GM12873 (cell line): ENCODE measurements around the gene CALY.

Source experiments
- CTCF ChIP-seq: IDR thresholded peaks from 2 replicates; pipeline ENCODE4 v1.5.1; 2012; ENCODE audit warnings: low read depth, mild to moderate bottlenecking, moderate library complexity, low read length, control low read depth; ENCODE audit not compliant: insufficient read depth; ENCODE audit errors: missing control alignments

CALY gene

DNA sequence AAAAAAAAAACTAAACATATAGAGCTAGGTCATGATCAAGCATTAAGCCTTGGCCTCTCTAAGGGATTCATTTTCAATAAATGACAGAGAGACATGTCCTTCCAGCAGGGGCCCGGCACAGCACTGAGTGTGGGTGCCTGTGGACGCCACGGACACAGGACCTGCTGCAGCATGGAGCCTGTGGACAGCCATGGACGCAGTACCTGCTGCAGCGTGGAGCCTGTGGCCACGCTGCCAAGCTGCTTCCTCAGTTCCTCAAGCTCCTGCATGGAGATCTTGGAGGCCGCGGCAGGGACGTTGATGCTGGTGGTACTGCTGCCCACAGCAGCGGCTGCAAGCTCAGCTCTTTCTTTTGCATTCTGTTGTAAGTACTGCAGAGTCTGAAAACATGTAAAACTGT lies 37.5 kb downstream of the CALY start:
- TF ChIP-seq CTCF = no peak

DNA sequence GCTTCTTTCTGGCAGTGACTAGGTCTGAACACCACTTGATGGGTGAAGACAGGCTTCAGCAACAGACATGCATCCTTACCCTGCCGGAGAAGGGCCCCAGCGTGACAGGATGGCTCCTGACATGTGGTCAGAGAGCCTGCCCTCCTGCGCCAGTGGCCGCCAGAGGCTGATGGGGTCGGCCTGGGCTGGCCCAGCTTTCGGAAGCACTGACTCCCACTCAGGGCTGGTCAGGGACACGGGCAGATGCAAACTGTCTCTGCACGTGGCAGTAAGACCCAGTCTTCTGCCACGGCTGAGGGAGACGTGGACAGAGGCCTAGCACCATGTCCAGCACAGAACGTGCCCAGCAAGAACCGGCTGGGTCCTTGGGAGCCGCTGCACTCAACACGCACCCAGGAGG lies 38.2 kb downstream of the CALY start:
- TF ChIP-seq CTCF = no peak

- TF ChIP-seq CTCF = no peak
Measured at GRCh38 chr10:133297504-133297903, 39.2 kb downstream of the CALY start.

DNA sequence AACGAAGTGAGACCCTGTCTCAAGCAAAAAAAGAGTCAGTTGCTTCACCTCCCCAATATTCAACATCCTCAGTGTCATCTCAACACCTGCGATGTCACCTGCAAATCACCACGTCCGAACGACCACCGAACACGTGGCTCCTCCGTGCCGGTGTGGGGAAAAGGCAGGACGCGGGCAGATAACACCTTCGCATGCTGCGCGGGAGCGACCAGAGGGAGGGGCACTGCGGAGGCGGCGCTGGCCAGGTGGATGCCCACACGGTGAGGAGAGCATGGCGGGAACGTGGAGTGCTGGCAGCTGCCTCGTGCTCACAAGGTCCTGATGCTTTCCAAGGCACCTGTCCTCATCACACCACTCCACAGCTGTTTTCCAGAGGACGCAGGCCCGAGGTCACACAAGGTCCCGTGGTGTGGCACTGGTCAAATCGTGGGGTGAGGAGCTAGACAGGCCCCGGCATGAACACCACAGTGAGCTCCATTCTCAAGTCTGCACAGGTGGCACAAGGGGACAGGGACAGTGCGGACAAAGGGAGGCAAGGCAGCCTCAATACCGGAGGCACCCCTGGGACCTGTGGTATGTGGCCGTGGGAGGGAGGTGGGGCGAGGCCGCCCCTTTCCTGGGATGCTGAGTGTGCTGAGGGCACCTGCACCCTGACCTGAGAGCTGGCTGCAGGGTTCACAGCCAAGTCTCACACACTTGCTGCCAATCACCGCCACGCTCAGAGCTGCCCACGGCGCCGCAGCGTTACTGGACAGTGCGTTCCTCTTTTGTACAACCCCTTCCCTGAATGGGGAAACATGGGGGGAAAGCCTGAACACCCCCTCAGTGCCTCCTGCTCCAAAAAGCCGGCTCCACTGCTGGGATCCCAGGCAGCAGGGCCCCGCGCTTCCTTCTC lies 41.0 kb downstream of the CALY start:
- no peak for TF ChIP-seq CTCF

DNA sequence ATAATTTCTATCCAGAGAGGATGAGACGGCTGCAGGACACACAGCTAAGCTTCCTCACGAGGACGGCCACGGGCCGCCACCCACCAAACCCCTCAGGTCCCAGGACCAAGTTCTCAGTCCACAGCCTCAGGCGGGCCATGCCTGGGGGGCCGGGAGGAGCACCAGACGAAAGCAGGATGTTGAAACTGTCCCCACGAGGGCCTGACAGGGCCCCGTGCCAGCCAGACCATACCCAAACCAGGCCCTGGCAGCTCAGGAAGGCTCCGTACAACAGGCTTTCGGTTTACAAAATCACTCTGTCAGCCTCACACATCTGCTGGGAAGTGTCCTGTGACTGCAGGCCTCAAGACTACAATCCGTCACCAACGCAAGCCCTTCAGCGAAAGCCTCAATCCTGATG lies 42.5 kb downstream of the CALY start:
- TF ChIP-seq CTCF = no peak

DNA sequence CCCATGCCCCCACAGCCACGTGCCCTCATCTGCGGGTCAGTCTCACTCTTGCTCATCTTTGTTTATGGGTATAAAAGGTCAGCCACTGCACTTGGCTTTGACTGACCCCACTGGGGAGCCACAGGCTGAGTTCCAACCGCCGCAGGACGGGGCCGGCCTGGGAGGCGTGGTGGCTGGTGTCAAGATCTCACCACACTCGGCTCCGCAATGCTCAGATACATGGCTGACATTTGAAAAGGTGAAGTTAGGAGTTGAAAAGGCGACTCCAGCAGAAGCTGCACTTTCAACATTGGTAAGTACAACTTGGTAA lies 42.9 kb downstream of the CALY start:
- TF ChIP-seq CTCF = no peak

DNA sequence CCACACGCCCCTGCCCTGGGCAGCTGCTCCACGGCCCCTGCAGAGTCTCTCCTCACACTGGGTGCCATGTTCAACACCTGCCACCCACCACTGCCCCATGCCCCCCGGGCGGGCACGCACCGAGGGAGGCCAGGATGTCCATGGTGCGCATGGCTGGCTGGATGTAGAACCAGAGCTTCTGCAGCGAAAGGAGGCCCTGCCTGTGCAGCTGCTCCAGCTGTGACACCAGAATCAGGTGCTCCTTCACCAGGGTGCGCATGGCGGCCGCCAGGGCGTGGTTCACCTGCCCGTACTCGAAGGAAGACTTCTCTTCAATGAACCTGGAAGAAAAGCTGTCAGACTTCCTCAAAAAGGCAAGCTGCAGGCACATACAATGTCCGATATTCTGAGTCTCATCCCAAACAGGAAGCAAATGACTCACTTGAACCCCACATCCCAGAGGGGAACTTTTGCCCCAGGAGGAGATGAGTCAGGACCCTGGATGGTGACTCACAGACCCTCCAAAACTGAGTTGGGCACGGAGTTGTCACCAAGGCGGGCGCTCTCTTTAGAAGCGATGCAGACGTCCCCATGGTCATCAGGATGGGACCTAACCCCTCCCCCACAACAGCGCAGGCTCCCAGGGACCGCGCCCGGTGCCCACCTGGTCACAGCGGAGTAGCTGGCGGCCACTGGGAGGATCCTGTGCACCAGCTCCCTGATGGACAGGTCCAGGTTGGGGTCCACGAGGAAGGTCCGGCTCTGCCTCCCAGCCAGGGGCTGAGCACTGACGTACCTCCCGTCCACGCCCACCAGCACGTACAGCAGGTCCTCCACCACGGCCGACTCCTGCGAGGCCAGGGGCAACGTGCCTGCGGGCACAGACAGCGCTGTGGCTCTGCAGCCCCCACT lies 43.5 kb downstream of the CALY start:
- no peak for TF ChIP-seq CTCF
